IMR-90 (cell line): ENCODE data around the gene EXOC4. TPM values are rescaled to one million over a fixed set of nuclear protein-coding genes. Genes with fewer than 3 reads are reported as not detected.

ENCODE experiments used
- ATAC-seq: fragments of 200-7000 bp; cut with Tn5 transposase; 2 replicates; pipeline ENCODE4 v1.9.1; 2020; ENCODE audit warnings: low read depth, mild to moderate bottlenecking, moderate library complexity
- BruUV-seq: library from RNA; stranded (reverse); fragments of 400-500 nt; replicated peaks from 2 replicates; lab custom pipeline; 2021; lab: Mats Ljungman, UMichigan
- CTCF ChIA-PET: fragments of 300-600 bp; formaldehyde crosslinking; extraction: SDS; loops from one replicate; lab custom pipeline; 2021; ENCODE audit warnings: antibody characterized with exemption; lab: Yijun Ruan, JAX
- POLR2A ChIA-PET: fragments of 300-600 bp; sonication (Branson Sonifier 250); formaldehyde crosslinking; loops from one replicate; lab custom pipeline; 2022; ENCODE audit warnings: antibody characterized with exemption; ENCODE audit not compliant: unreplicated experiment; lab: Charles Lee
- DNase-seq: peaks from one replicate; pipeline ENCODE4 v3.0.0; 2013
- H2AFZ ChIP-seq: replicated peaks from 2 replicates; pipeline ENCODE3; 2013; ENCODE audit warnings: low read length, mild to moderate bottlenecking; ENCODE audit not compliant: poor library complexity
- H2AK5ac ChIP-seq: 2 replicates; pipeline ENCODE4 v1.6.1; 2013; ENCODE audit warnings: low read depth, low read length, inconsistent platforms
- H2AK9ac ChIP-seq: replicated peaks from 2 replicates; pipeline ENCODE3; 2013; ENCODE audit warnings: mild to moderate bottlenecking, low read depth, low read length, moderate library complexity; ENCODE audit not compliant: poor library complexity
- H2BK120ac ChIP-seq: 2 replicates; pipeline ENCODE4 v1.6.1; 2013; ENCODE audit warnings: low read depth, low read length, inconsistent platforms
- H2BK15ac ChIP-seq: 3 replicates; pipeline ENCODE4 v1.6.1; 2013; ENCODE audit warnings: low read depth, low read length, inconsistent platforms
- H2BK20ac ChIP-seq: 2 replicates; pipeline ENCODE4 v1.6.1; 2013; ENCODE audit warnings: low read depth, mild to moderate bottlenecking, inconsistent platforms, low read length, moderate library complexity
- H2BK5ac ChIP-seq: 2 replicates; pipeline ENCODE4 v1.6.1; 2013; ENCODE audit warnings: mild to moderate bottlenecking, low read depth, low read length, inconsistent platforms; ENCODE audit not compliant: poor library complexity, severe bottlenecking
- H3K14ac ChIP-seq: replicated peaks from 2 replicates; pipeline ENCODE4 v1.6.1; 2013; ENCODE audit warnings: low read depth, low read length, inconsistent platforms
- H3K18ac ChIP-seq: 2 replicates; pipeline ENCODE4 v1.6.1; 2013; ENCODE audit warnings: low read depth, low read length, control low read depth
- H3K23ac ChIP-seq: 2 replicates; pipeline ENCODE4 v1.6.1; 2013; ENCODE audit warnings: low read depth, low read length, inconsistent platforms
- H3K27ac ChIP-seq: 2 replicates; pipeline ENCODE4 v1.5.1; 2013; ENCODE audit warnings: mild to moderate bottlenecking, control low read depth, low read length; ENCODE audit not compliant: insufficient read depth
- H3K27me3 ChIP-seq: 2 replicates; pipeline ENCODE4 v1.6.1; 2013; ENCODE audit warnings: low read length; ENCODE audit not compliant: control insufficient read depth, insufficient read depth
- H3K36me3 ChIP-seq: 2 replicates; pipeline ENCODE4 v1.6.1; 2013; ENCODE audit warnings: low read length, mixed read lengths; ENCODE audit not compliant: control insufficient read depth, insufficient read depth
- H3K4ac ChIP-seq: 2 replicates; pipeline ENCODE4 v1.6.1; 2013; ENCODE audit warnings: low read depth, low read length, inconsistent platforms
- H3K4me1 ChIP-seq: 2 replicates; pipeline ENCODE4 v1.6.1; 2013; ENCODE audit warnings: low read length, mixed read lengths; ENCODE audit not compliant: control insufficient read depth, insufficient read depth
- H3K4me2 ChIP-seq: 2 replicates; pipeline ENCODE4 v1.6.1; 2013; ENCODE audit warnings: low read depth, mild to moderate bottlenecking, control low read depth, low read length, moderate library complexity
- H3K4me3 ChIP-seq: 2 replicates; pipeline ENCODE4 v1.5.1; 2013; ENCODE audit warnings: low read depth, mild to moderate bottlenecking, control low read depth, low read length, moderate library complexity; ENCODE audit not compliant: insufficient read depth
- H3K56ac ChIP-seq: 2 replicates; pipeline ENCODE4 v1.6.1; 2013; ENCODE audit warnings: low read length, inconsistent platforms; ENCODE audit not compliant: insufficient read depth; ENCODE audit errors: extremely low read depth
- H3K79me1 ChIP-seq, 2 experiments: 2 replicates each; pipeline ENCODE4 v1.6.1; 2013; ENCODE audit warnings: low read length in 2 of 2, inconsistent platforms in 1 of 2, low read depth in 1 of 2
- H3K9ac ChIP-seq: 2 replicates; pipeline ENCODE4 v1.6.1; 2013; ENCODE audit warnings: low read depth, low read length, control low read depth
- H3K9me1 ChIP-seq: 2 replicates; pipeline ENCODE4 v1.6.1; 2013; ENCODE audit warnings: low read length, inconsistent platforms; ENCODE audit not compliant: insufficient read depth
- H3K9me3 ChIP-seq: 2 replicates; pipeline ENCODE4 v1.6.1; 2013; ENCODE audit warnings: low read length; ENCODE audit not compliant: control insufficient read depth, insufficient read depth
- H4K20me1 ChIP-seq: 2 replicates; pipeline ENCODE4 v1.6.1; 2013; ENCODE audit warnings: low read length, inconsistent platforms; ENCODE audit not compliant: insufficient read depth
- H4K5ac ChIP-seq: 2 replicates; pipeline ENCODE4 v1.6.1; 2013; ENCODE audit warnings: mild to moderate bottlenecking, low read depth, low read length, control low read depth
- H4K8ac ChIP-seq, 2 experiments: 2 replicates each; pipeline ENCODE4 v1.6.1; 2013; ENCODE audit warnings: low read depth in 2 of 2, low read length in 2 of 2, control low read depth in 1 of 2, inconsistent platforms in 1 of 2
- H4K91ac ChIP-seq: 2 replicates; pipeline ENCODE4 v1.6.1; 2013; ENCODE audit warnings: low read depth, low read length, inconsistent platforms; ENCODE audit not compliant: insufficient read depth
- CEBPB ChIP-seq: IDR thresholded peaks from 2 replicates; pipeline ENCODE4 v1.6.1; 2012; ENCODE audit warnings: low read depth, low read length, improper control_type of control experiment
- CHD1 ChIP-seq: IDR thresholded peaks from 2 replicates; pipeline ENCODE4 v1.6.1; 2012; ENCODE audit warnings: low read depth, low read length, improper control_type of control experiment
- MAZ ChIP-seq: IDR thresholded peaks from 2 replicates; pipeline ENCODE4 v1.6.1; 2012; ENCODE audit warnings: low read depth, mild to moderate bottlenecking, low read length, improper control_type of control experiment, moderate library complexity, borderline replicate concordance
- MXI1 ChIP-seq: IDR thresholded peaks from 2 replicates; pipeline ENCODE4 v1.6.1; 2012; ENCODE audit warnings: low read depth, mild to moderate bottlenecking, low read length, moderate library complexity, borderline replicate concordance
- POLR2A ChIP-seq: IDR thresholded peaks from 2 replicates; pipeline ENCODE4 v1.6.1; 2012; ENCODE audit warnings: mild to moderate bottlenecking, low read depth, low read length
- RAD21 ChIP-seq: IDR thresholded peaks from 2 replicates; pipeline ENCODE4 v1.6.1; 2012; ENCODE audit warnings: low read length, improper control_type of control experiment
- RFX5 ChIP-seq: IDR thresholded peaks from 2 replicates; pipeline ENCODE4 v1.8.0; 2012; ENCODE audit warnings: low read depth, mild to moderate bottlenecking, low read length, moderate library complexity
- WGBS, 2 experiments: methylation state at CpG; one replicate each; pipeline versions ENCODE4 v1.1.5 to v1.1.7; 2013; ENCODE audit warnings: missing lambda C conversion rate in 2 of 2; ENCODE audit not compliant: insufficient read length in 1 of 2; ENCODE audit errors: extremely low coverage in 2 of 2; 5-methylcytosine and 5-hydroxymethylcytosine counted together
- dilution Hi-C: fragments of 300-500 bp; cut with HindIII; formaldehyde crosslinking; loops from one replicate; pipeline ENCODE4 v1.14.3; 2018; ENCODE audit warnings: low sequenced_read_pairs; ENCODE audit not compliant: unreplicated experiment
- in situ Hi-C: fragments of 300-500 bp; cut with MboI; formaldehyde crosslinking; loops from 3 replicates; pipeline ENCODE4 v1.14.3; 2019; ENCODE audit warnings: low sequenced_read_pairs, inconsistent platforms, mixed read lengths
- intact Hi-C: fragments of 100-400 bp; cut with micrococcal nuclease; formaldehyde crosslinking; loops from 2 replicates; pipeline ENCODE4 v1.10.0; 2022
- polyA plus RNA-seq, 3 experiments: library from polyadenylated mRNA; depleted of rRNA; stranded (reverse); fragments of >200 nt; gene quantifications; 2 replicates each; pipeline ENCODE4 v1.2.3, GENCODE V29; 2012; ENCODE audit warnings: low replicate concordance in 1 of 3
- total RNA-seq: library from RNA; depleted of rRNA; stranded (reverse); fragments of >200 nt; gene quantifications from 2 replicates; pipeline ENCODE4 v1.2.3, GENCODE V29; 2012
- TF ChIP-seq, protein P1 (sequence below): conservative IDR thresholded peaks from 2 replicates; pipeline ENCODE4 v1.5.1; 2012; ENCODE audit warnings: mild to moderate bottlenecking, low read depth, low read length, improper control_type of control experiment

Gene EXOC4
- total and polyA plus RNA-seq, 2 of the 4 experiments (the other 2 are of a cell fraction) = 25.4 to 94.6 TPM

DNA sequence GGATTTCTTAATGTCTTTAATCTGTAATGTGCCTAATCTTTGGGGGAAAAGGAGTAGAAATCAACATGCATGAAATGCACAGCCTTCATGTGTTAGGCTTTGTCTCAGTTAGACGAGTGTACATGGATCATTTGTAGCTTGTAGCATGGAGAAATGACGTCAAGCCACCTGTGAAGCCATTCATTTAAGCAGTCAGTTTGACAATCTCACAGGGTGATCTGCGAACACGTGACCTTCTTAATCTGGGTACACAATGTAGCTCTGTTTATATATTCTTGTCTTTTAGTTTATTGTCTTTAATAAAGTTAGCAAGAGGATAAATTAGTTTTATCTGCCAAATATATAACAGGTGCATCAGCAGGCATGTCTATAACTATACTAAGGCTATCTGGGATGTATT, 522.3 kb downstream of the EXOC4 start:
- dilution Hi-C loops (no loop called here), in situ Hi-C loops (no loop called here), intact Hi-C loops (no loop called here)
- no peak overlapping the region for H3K9ac ChIP-seq
- no peak overlapping the region for H3K14ac ChIP-seq
- DNase-seq (no peak), ATAC-seq (no peak)
- H3K27me3 ChIP-seq = no peaks in the 10 kb centered on the region
- no peak overlapping the region for H2BK15ac ChIP-seq
- H3K36me3 ChIP-seq = no peaks in the 10 kb centered on the region
- H2BK20ac ChIP-seq = no peak overlapping the region
- H3K23ac ChIP-seq = no peak overlapping the region
- no peak overlapping the region for H2AFZ ChIP-seq
- H3K9me3 ChIP-seq = no peaks in the 10 kb centered on the region
- WGBS, 2 experiments = no CpG with 5 or more reads among the region's 4 CpGs
- H3K79me1 ChIP-seq = no peaks in the 10 kb centered on the region
- 0 out of 2 replicates have a peak, but pooled peaks cover 4% of the 10 kb centered on the region for H3K9me1 ChIP-seq
- H3K4me3 ChIP-seq = no peak overlapping the region
- H3K18ac ChIP-seq = no peak overlapping the region
- no peaks in the 10 kb centered on the region for H3K4me1 ChIP-seq
- no peak overlapping the region for H3K4me2 ChIP-seq
- H4K5ac ChIP-seq = no peak overlapping the region
- no peak overlapping the region for H4K91ac ChIP-seq
- ChIA-PET CTCF (no interaction called here), POLR2A (no interaction called here)
- TF ChIP-seq POLR2A = no peak
- TF ChIP-seq MXI1 = no peak
- TF ChIP-seq, protein P1, sequence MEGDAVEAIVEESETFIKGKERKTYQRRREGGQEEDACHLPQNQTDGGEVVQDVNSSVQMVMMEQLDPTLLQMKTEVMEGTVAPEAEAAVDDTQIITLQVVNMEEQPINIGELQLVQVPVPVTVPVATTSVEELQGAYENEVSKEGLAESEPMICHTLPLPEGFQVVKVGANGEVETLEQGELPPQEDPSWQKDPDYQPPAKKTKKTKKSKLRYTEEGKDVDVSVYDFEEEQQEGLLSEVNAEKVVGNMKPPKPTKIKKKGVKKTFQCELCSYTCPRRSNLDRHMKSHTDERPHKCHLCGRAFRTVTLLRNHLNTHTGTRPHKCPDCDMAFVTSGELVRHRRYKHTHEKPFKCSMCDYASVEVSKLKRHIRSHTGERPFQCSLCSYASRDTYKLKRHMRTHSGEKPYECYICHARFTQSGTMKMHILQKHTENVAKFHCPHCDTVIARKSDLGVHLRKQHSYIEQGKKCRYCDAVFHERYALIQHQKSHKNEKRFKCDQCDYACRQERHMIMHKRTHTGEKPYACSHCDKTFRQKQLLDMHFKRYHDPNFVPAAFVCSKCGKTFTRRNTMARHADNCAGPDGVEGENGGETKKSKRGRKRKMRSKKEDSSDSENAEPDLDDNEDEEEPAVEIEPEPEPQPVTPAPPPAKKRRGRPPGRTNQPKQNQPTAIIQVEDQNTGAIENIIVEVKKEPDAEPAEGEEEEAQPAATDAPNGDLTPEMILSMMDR = no peak
- TF ChIP-seq RFX5 = no peak
- TF ChIP-seq CHD1 = no peak
- no peak for TF ChIP-seq RAD21
- no peak for TF ChIP-seq MAZ
- no peak for TF ChIP-seq CEBPB
- H3K27ac ChIP-seq = no peak overlapping the region
- H4K8ac ChIP-seq = no peak overlapping the region
- no peak overlapping the region for H2AK5ac ChIP-seq
- H4K20me1 ChIP-seq = no peaks in the 10 kb centered on the region
- H2AK9ac ChIP-seq = no peak overlapping the region
- no peak overlapping the region for H2BK120ac ChIP-seq
- H3K4ac ChIP-seq = no peak overlapping the region
- no peak overlapping the region for H2BK5ac ChIP-seq
- BruUV-seq = no TSS peak
- no peak overlapping the region for H3K56ac ChIP-seq
